Activated CD8-positive, alpha-beta memory T cell treated with anti-CD3 and anti-CD28 coated beads, Interleukin-2, amount 50 U/mL, for 48 hours (primary cell): ENCODE results near the gene TMEM200A.

Experiments used
- DNase-seq: peaks from one replicate; pipeline ENCODE4 v3.0.0-alpha.2; 2020

TMEM200A gene

DNA sequence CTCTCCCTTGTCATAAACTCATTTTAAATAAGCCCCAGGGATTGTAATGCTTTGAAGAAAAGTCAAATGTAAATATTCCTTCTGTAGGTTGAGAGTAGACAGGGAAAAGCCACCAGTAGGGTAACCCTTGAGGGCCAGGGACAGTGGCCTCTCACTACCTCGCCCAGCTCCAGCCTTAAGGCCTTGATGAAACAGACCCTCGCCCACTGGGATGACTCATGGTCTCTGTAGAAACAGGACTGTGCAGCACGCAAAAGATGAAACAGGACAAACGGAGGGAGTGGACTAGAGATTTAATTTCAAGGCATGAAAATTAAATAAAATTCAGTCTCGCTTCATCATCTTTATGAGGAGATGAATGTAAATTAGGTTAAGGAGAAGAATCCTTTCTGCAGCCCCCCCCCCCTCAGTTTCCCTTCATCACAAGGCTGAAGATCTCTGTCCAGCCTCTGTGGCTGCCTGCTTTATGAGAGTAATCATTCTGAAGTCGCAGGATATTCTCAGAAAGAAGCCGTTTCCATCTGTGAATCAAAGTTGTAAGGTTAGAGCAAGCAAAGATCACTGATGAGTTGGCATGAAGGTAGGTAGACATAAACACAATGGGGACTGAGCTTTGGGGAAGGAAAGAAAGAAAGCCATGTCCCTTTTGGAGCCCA lies 60.4 kb downstream of the TMEM200A start:
- DNase-seq: no peak

DNA sequence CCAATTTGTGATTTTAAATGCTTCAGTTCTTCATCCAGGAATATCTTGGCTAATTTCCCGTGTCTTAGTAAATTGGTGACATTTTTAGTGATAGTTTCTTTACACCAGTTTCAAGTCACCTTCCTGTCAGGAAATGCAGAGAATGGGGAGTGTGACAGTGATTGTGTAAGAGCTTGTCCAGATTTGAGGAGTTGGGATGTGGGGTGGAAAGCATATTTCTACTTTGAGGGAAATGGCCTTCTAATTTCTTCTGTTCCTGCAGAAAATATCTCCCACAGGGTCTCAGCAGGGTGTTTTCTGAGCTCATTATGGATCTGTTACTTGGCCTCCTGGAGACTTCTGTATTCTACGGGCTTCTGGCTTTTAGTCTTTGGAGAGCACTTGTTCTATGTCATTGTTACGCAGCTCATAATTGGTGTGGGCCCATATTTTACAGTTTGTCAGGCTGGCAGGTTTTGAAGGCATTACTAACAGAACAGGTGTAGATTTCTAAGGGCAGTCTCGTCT lies 65.6 kb downstream of the TMEM200A start:
- no peak for DNase-seq

DNA sequence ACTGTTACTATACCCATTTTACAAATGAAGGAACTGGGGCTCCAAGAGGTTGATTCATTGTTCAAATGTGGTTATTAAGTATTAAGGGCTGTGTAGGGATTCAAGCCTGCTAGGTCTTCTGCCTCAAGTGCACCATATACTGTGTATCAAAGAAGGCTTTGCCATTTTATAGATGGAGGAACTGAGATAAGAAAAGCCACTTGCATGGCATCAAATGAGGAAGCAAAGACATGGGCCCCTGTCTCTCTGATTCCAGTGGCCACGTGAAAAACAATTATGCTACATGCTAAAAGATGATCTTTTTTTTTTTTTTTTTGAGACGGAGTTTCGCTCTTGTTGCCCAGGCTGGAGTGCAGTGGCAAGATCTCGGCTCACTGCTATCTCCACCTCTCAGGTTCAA lies 67.0 kb downstream of the TMEM200A start:
- no peak for DNase-seq

DNA sequence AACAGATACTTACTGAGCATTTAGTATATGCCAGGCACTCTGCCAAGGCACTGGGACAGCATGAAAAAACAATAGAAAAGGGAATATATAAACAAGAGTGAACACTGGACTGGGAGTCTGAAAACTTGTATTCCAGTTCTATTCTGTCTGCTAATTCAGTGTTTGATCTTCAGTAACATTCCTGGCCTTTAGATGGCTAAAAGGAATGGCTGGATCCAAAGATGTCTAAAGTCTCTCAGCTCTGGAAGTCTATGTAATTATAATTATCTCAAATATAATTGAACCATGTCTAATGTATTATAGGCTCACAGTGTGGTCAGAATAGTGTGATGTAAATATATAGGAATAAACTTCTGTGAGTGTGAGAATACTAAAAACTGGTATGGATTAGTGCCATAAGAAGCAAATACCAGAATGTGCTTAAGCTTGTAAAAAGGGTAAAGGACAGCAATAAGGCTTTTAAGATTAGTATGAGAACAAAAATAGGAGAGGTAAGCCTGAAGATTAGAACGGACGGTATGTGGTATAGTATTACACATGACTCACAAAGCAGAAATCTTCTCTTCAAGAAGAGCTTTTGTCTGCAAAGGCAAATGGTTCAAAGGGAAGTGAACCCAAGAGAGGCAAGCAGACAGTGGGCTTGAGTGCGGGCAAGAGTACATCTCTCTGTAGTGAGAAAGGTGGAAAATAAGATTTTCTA lies 68.5 kb downstream of the TMEM200A start:
- DNase-seq: no peak

DNA sequence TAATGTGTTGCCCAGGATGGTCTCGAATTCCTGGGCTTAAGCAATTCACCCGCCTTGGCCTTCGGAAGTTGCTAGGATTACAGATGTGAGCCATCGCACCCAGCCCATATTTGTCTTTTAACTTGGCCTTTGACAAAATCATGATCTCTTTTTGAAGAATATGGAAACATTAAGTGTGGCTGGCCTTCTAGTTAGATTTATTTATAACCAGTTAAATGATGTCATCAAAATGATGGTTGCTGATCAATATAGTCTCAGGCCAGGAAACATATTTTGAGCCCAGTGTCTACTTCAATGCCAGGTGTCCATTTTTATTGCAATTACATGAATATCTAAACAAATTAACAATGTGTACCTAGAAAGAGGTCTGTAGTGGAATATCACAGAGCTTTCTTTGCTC lies 69.4 kb downstream of the TMEM200A start:
- DNase-seq: no peak

DNA sequence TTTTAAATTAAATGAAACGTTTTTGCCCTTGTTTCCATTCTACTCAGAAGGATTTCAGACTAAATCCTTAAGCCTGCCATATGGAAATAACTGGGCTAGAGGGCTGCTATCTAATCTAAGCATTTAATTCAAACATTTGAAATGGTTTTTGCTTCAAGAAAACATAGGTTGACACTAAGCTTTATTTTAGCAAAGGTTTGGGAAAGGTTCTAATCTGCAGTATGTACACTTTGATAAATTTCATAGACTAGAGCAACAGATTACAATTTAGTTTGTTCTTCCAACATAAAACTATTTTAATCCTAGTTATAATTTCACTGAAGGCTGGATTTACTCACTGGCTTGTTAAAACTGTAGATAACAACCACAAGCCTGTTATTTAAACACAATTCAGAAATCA lies 72.1 kb downstream of the TMEM200A start:
- no peak for DNase-seq

DNA sequence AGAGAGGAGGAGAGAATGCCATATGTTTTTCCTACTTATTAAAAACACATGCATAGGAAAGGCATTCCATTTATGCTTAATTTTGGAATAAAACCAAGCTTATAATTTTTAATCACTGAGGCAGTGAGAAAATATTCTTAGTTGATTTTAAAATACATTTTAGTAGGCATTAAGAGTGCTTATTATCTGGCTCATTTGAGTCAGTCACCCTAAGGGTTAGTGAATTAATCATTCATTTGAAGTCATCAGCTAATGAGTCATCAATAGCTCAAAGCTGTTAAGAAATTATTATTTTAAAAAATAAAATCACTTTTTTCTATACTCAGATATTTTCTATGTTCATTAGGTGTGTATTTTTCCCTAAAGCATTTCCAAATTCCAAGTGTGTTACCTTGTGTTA lies 81.6 kb downstream of the TMEM200A start:
- no peak for DNase-seq

DNA sequence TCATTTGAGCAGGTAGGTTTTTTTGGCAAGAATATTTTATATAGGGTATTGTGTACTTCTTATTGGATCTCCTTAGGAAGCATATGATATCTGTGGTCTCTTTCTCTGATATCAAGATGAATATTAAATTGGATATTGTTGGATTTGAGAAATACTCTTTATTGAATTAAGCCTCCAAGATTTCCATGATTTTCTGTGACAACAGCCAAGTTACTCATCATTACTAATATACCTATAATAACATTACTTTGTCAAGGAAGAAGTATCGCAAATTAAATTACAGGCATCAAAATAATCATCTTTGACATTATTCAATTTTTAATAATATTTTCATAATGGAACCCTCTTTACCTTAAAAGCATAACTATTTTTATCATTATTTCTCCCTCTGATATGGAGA lies 86.5 kb downstream of the TMEM200A start:
- no peak for DNase-seq

DNA sequence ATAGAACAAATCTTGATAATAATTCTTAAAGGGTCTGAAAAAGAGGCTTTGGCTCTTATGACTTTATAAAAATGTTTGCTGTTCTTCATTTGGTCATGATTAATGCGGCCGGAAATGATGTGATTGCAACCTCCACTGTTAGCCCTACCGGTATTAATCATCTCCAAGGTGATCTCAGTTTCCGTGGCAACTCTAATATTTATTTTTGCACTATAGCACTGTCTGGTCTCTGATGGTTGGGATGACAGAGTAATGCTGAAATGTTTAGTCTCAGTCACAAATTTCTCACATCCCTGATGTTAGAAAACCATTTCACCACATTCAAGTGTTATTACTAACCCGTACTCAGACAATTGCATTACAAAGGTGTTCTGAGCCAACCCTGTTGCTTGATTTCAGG lies 87.4 kb downstream of the TMEM200A start:
- DNase-seq: no peak

DNA sequence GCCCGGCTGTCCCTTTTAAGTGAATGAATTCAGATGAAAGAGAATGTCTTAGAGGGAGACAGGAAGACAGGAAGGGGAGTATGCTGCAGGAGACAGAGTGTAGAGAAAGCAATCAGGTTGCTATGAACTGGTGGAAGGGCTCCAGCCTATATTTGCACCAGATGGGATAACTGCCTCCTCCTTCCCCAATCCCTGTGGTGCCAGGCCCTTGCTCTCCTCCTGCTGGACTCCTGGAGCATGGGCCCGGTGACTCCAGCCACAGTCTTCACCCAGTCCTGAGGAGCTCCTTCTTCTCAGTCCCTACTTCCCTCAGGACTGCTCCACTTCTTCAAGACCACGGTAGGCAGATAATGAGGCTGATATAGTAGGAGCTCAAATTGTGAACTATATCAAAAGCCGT lies 91.8 kb downstream of the TMEM200A start:
- no peak for DNase-seq

DNA sequence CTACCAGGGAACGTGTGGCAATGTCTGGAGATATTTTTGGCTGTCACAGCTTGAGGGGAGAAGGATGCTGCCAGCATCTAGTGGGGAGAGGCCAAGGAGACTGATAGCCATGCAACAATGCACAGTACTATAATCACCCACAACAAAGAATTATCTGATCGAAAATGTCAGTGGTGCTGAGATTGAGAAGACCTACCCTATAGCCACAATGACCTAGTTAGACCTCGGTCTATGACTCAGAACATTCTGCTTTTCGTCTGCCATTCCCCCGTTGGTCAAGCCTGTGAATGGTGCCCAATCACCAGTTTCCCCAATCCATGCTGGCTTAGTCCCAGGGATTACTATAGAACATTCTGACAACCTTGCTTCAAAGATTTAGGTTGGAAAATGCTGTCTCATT lies 93.5 kb downstream of the TMEM200A start:
- no peak for DNase-seq

DNA sequence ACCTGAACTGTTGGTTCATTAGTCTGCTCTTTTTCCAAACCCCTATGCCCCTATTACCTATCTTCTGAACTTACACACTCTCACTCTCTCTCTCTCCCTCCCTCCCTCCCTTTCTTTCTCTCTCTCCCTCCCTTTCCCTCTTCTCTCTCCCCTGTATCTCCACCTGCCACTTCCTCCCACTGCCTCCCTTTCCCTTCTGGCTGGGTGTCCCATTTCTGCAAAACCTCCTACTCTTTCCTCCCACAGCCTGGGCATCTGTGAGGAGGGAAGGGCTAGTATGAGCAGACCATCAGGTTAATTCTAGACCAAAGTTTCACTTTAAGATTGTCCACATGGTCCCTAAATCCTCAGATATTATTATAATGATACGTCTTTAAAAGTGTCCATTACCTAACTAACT lies 95.1 kb downstream of the TMEM200A start:
- DNase-seq: no peak

DNA sequence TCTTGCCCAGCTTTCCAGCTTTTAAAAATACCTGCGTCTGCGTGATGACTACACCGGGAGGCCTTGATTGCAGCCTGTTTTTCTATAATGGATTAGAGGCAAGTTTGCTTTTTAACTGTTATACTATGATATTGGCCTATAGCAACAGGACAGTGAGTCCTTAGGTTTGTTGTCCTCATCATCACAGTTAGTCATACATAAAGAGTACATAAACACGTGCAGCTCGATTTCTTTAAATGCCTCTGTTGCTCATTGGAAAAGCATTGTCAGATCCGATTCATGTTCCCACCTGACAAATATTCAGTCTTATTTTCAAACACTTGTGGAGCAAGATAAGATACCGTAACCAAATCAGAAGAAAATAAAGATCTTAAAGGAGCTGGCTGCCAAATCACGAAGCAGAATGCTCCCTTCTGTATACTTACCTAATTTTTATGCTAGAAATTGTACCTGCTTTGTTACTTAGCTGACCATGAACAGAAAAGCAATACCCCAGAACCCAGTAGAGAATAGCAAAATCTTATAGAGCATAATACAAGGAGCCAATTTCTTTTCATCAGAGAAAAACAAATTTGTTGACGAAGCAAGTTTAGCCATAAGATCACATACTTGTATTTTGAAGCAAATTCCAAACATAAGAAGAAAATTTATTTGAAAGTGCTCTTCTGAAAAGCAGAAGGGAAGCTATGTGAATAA lies 100.4 kb downstream of the TMEM200A start:
- no peak for DNase-seq

DNA sequence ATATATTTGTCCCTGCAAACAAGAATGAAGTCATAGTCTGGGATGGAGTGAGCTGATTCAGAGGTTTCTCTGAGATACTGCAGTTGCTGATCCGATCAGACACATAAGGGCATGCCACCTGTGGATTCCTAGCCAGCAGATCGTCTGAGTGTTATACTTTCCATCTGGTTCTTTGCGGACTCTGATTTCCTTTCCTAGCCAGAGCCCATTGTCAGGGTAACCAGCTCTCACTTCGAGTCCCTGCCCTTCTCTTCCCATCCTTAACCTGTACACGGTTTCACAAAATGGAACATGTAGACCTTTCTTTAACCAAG lies 100.9 kb downstream of the TMEM200A start:
- DNase-seq: no peak

DNA sequence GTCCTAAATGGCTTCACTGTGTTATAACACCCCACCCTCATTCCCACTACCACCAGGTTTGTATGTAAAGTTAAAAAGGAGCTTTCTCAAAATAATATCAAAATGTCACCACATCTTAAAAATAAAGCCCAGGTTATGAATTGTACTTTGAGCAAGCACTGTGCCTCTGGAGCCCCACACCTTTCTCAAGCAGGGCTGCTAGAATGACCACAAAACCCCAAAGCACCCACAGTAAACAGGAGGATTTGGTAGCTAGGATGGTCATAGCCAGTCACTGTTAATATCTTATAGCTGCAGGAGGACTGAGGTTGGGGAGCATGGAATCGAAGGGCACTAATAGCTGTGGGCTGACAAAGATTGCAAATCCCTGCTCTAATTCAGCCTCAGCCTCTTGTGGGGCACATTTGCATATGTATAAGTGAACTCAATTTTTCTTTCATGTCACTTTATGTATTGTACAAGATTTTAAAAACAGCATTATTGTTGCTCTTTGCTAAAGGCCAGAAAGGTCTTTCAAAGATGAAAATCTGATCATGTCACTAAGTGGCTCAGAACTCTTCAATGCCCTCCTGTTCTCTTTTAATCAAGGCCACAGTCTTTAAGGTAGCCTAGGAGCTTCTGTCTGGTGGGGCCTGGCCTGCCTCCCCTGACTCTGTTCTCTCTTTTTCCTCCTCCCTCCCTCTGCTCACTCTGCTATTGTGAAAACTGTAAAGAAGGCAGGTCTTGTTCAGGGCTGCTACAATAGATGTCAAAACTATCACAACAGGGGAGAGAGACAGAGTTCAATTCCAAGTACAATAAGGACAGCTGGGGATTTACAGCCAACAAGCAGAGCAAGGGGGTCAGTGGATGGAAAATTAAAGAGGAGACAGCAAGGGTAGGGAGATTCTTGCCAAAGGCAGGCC lies 101.6 kb downstream of the TMEM200A start:
- no peak for DNase-seq

DNA sequence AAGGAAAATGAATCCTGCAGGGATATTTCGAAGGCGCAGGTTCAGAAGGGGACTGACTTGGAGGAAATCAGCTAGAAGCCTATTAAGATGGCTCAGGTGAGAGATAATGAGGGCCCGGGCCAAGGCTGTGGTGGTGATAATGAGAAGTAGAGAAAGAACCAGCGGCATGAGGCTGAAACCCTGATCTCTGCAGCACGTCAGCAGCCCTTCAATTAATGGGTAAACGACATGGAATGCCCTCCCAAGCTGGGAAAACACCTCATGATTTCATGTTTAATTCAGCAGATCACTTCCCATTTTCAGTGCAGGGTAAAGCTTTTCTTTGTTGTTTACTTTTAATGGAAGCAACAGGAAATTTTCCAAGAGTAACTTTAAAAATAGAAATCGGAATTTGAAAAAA lies 104.9 kb downstream of the TMEM200A start:
- DNase-seq: no peak

DNA sequence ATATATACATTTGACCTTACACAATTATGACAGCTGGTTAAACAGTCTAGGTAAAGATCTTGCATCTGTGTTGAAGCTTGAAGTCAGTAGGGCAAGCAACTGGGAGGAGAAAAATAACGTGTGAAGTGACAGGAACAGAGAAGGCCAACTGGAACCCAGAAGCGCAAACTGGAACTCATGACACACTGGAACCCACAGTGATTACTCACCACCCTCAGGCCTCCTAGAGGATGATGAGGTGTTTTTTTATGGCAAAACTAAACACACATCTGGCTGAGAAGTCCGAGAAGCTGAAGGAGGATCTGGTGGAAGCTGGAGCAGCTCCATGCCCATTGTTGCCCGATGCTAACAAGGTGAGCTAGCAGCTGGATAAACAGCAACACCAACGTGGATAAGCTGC lies 108.1 kb downstream of the TMEM200A start:
- DNase-seq: no peak

DNA sequence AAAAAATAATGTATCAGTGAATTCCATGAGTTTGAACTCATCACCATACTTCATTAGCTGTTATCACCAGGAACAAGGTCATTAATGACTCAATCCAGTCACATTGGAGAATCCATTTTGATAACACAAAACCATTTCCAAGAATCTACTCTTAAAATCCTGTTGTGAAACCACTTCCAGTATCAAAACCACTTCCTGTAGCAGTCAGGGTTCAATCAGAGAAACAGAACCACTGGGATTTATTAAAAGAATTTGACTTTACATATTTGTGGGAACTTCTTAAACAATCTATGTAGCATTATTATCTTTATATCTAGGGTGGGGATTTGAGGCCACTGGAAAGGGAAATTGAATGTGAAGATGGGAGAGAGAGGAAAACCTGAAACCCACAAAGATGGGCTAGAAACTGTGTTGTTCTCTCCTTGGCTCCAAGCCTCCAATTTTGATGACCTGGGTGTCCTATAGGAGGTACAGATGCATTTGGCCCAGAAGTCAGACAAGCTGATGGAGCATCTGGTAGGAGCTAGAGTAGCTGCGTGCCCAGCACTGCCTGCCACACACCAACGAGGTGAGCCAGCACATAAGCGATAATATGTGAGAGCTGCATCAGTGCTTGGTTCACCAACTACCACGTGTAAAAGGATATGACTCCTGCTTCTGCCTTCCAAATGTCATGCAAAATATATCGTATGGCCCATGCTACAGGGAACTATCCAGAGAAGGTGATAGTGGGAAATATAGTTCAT lies 117.0 kb downstream of the TMEM200A start:
- DNase-seq: no peak

DNA sequence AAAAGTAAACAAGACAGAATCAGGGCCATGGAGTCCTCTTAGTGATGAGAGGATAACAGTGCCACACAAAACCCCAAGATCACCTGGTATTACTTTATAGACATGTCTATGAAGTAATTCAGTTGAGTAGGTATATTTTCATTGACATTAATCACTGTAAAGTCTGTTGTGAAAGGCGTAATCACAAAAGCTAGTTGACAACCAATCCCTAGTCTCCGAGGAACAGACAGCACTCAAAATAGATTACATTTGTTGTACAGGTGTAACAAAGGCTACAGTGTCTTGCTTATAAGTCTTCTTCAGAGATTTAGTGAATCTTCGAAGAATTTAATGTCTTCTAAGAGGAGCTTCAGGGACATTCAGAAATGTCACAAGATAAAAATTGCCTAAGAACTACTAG lies 120.1 kb downstream of the TMEM200A start:
- no peak for DNase-seq

DNA sequence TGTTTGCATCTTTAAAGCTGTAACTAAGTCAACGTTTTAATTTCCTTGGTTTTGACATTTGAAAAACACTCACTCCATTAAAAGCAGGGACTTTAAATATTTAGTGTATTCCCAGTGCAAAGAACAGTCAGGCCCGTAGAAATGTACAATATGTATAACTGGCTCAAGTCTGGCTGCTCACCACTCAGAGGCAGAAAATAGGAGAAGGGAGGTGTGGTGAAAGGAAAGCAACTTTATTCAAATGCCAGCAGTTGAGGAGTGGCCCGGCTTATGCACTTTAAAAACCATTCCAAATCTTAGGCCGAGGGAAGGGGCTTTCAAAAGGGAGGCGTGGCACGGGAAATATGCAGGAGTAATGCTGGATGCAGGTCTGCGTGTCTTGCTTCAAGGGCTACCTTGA lies 120.6 kb downstream of the TMEM200A start:
- no peak for DNase-seq

DNA sequence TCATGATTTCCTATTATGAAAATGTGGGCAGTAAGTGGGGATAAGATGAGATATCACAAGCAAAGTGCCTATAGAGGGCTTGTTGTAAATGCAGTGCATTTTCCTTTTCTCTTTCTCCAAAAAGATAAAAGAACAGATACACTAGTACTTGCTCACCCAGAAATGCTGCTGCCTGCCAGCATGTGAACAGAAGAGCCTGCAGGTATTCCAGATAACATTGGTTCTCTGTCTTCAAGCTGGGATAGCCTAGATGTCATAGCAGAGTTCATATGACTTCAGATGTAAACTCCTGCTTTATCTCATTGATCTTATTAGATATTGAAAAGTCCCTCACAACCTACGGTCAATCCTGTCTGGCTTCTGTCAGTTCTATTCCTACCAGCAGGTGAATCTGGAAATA lies 123.7 kb downstream of the TMEM200A start:
- no peak for DNase-seq
